NCI-H748 (cell line): ENCODE measurements around the gene C6orf120.

Experiments used
- DNase-seq: peaks from one replicate; lab custom pipeline; 2025; ENCODE audit not compliant: unreplicated experiment; lab: John Stamatoyannopoulos, UW

The C6orf120 gene

DNA sequence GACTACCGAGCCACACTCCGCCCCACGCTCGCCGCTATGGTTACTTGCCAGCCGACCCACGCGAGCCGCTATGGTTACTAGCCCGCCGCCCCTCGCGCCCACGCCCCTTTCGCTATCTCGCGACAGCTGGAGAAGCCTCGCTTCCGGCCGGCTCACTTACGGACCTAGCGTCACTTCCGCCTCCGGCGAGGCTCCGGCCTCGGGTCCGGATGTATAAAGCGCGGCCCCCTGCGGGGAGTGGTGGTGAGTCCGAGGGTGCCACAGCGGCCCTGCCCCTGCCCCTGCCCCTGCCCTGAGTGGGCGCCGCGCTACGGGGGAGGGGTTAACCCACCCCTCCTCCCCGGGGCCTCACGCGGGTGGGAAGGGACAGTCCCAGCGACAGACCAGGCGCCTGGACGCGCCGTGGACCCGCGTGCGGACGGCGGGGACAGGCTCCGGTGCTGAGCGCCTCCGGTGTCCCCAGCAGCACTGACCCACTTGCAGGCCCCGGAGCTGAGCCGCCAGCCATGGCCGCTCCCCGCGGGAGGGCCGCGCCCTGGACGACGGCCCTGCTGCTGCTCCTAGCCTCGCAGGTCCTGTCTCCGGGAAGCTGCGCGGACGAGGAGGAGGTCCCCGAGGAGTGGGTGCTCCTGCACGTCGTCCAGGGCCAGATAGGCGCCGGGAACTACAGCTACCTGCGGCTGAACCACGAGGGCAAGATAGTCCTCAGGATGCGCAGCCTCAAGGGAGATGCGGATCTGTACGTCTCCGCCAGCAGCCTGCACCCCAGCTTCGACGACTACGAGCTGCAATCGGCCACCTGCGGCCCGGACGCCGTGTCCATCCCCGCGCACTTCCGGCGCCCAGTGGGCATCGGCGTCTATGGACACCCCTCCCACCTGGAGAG lies at the start of gene C6orf120, which contains the start of gene WDR27:
Gene C6orf120, plus strand, starts transcription at position 173 of the 886 bp plus-strand sequence. Its CDS starts 334 bp downstream, at position 507.
Gene WDR27, minus strand, starts transcription at position 76 of the 886 bp plus-strand sequence. CDS start 13,024 bp downstream, outside the sequence.
- DNase-seq = peak; percentile 99

DNA sequence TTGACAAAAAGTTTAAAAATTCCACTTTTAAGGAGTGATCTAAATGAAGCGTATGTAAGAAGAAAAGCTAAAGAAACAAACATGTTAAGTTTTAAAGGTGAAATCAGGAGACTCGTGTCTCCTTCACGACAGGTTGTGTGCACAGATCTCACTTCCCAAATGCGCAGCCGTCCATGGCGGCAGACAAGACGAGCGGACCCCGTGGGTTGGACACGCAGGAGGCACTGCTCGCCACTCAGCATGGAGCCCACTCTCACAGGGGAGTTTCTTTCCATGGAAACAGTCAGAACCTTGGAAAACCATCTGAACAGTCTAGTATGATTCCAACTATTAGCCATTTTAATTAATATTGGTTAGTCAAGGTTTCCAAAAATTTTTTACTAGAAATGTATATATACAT lies 49.0 kb upstream of the C6orf120 start:
- DNase-seq = no peak

DNA sequence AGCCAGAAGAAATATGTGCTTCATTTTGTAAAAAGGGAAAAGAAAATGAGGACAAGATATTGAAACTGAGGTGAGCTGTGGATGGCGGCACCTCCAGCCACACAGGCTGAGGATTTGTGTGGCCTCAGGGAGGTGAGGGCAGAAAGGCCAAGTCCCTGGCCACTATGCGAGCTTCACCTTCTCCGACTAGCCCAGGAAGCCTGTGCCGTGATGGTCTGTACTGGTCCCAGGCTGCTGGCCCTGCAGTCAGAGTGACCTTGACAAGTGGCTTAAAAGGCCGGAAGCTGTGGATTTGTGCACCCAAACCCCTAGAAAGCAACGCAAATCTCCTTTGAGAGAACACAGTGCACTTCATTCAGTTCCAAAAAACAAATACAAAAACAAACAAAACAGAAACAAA lies 48.2 kb upstream of the C6orf120 start:
- DNase-seq = no peak

GRCh38 chr6:169654598-169655391 lies 47.1 kb upstream of the C6orf120 start:
- DNase-seq = peak; percentile 77

GRCh38 chr6:169656546-169657283 lies 45.2 kb upstream of the C6orf120 start:
- no peak for DNase-seq

GRCh38 chr6:169657284-169657610 lies 44.7 kb upstream of the C6orf120 start:
- DNase-seq = no peak

GRCh38 chr6:169659820-169660610 lies 41.9 kb upstream of the C6orf120 start:
- DNase-seq = no peak

GRCh38 chr6:169660751-169661390 lies 41.1 kb upstream of the C6orf120 start:
- no peak for DNase-seq

GRCh38 chr6:169661391-169661756 lies 40.6 kb upstream of the C6orf120 start:
- no peak for DNase-seq

DNA sequence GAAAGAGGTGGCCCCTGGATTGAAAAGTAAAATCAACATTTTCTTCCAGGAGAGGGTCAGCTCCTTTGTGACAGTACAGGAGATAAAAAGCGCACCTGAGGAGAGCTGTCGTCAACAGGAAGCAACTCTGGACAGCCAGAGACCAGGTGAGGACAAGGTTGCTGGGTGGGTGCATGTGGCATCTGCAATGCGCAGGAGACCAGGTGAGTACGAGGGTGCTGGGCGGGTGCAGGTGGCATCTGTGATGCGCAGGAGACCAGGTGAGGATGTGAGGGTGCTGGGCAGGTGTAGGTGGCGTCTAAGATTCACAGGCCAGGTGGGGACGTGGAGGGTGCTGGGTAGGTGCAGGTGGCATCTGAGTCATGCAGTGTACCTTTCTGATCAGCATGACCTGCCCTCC lies 38.5 kb upstream of the C6orf120 start:
- DNase-seq = peak; percentile 22

- DNase-seq = no peak
These were observed 37.7 kb upstream of the C6orf120 start for GRCh38 chr6:169664227-169664626.

DNA sequence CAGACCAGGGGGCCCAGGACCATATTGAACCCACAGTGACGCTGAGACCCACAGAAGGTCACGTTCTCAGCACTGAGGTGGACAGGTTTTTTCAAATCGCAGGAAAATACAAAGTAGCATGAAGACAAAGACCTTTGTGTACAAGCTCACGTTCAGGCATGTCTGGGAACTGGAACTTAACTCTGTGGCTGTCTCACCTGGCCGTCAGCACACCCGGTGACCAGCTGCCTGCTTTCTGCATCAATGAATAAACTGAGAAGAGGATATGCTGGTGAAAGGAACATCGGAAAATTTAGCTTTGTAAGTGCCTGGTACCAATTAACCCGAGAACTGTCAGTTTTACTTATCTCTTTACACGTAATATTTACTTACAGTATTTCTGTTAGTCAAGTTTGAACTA lies 36.6 kb upstream of the C6orf120 start:
- peak; percentile 47 for DNase-seq

DNA sequence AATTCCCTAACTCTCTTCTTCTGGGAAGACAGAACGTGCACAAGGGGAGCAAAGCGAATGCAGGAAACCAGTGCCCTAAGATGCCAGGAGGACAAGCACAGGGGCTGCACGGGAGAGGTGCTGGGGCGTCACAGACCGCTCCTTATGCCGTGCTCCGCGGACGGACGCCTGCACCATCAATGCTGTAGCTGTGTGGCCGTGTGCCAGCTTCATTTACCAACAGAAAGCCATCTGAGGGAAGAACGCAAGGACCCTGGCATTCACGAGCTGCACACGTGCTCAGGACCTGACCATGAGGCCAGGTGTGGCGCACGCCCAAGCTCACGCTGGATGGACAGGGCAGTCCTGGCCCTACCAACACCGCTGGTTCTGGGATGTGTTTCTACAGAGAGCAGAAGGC lies 35.5 kb upstream of the C6orf120 start:
- DNase-seq = no peak

DNA sequence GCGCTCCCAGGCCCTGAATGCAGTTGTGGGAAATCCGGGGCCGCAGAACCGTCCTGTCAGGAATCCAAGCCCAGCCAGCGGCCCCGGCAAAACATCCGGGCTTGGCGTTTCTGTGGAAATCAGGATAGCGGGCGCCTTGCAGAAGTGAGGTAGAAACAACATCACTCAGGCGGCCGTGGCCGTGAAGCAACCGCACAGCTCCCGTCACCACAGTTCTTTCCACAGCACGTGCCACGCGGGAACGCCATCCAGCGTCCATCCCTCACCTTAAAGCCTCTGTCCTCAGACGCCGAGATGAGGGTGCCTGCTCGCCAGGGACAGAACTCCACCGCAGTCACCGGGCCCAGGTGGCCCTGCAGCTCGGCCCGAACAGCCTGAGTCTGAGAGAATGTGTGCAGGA lies 34.2 kb upstream of the C6orf120 start:
- DNase-seq = no peak

DNA sequence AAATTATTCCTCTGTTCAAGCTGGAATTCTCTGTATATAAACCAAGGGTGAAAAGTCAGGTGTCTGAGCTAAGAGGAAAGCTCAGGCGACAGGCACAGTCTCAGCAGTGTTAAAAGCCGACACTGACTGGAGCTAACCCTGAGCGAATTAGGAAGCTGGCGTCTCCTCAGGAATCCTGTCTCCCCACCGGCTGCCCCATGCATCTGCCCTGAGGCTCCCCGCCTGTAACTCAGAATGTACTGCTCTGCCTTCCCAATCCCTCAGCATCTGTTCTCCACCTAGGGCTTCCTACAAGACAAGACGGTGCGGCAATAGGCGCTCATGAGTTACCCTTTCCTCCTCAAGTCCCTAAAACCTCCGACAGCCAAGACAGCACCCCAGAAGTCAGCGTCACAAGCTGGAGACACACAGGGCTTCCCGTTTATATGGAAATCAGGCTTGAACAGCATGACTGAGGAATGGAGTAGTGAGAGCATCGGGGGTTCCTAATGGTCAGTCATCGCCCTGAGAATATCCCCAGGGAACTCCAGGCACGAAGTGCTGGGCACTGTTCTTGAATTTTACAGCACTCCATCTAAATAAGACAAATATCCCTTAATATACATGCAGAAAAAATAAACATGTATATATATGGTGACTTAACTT lies 33.6 kb upstream of the C6orf120 start:
- no peak for DNase-seq

DNA sequence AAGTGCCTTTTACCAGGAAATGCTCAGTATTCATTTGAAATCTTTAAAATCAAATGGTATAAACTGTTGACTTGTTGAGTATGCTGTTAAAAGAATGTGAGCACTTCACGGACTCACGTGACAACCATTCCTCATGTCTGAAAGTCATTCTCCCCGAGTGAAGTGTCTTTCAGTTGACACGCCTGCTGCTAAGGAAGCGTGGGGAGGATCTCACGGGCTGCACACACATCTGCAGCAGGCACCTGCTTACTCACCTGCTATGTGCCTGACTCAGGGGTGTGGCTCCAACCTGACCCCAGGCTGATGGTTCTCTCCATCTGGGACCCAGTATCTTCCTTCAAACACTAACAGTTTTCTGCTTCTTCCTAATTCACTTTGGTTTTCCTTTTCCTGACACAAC lies 32.8 kb upstream of the C6orf120 start:
- DNase-seq = peak; percentile 19

- DNase-seq = no peak
These were observed 32.0 kb upstream of the C6orf120 start for GRCh38 chr6:169669889-169670288.

DNA sequence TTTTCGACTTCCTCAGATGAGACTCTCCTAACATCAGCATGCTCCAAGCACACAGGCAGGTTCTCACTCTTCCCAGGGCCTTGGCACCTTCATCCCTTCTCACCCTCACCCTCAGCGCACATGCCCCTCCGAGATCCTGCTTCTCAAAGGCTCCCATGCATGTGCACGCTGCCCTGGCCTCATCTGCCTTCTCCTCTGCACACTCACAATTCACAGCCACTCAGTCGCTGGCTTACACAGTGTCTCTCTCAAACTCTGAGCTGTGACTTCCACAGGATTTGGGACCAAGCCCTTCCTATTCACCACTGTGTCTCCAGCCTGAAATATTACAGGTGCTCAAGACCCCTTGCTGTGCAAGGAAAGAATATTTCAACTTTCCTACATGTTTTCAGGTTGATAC lies 30.4 kb upstream of the C6orf120 start:
- DNase-seq = no peak

DNA sequence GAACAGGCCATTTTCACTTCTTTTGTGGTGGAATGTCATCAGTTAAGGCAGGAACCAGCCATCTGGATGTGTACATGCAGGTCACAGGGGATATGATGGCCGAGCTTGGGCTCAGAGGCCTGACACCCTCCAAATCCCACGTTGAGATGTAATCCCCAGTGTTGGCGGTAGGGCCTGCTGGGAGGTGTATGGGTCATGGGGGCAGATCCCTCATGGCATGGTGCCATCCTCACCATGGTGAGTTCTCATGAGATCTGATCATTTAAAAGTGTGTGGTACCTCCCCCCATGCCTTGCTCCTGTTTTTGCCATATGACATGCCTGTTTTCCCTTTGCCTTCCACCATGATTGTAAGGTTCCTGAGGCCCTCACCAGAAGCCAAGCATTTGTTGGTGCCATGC lies 26.9 kb upstream of the C6orf120 start:
- no peak for DNase-seq

- DNase-seq = no peak
These were observed 24.8 kb upstream of the C6orf120 start for GRCh38 chr6:169677096-169677495.
